ENCODE results near the gene PTPRK. TPM values are rescaled to one million over a fixed set of nuclear protein-coding genes. Genes with fewer than 3 reads are reported as not detected.

The PTPRK gene
- total and polyA plus RNA-seq, 12 donors, result 7.5 to 47.7 (median 35.7) TPM

DNA sequence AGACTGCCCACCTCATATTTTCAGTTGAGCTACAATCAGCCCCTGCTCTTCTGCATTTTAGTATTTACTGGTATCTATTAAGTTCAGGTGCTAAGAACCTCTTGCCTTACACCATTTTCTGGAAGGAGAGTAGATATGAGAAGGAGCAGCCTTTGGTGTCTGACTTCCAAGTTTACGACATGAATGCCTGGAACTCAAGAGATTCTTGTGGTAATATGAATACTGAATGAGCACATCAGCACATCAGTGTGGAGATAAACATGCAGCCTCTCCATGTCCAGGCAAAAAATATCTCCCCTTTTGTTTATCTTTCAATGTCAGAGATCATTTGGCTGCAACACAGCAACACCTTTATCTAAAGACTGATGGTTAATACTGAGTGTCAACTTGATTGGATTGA lies 553.8 kb downstream of the PTPRK start:
- H3K4me3 ChIP-seq, result no peak overlapping the region
- DNase-seq (no peak), ATAC-seq (no peak)
- H3K27ac ChIP-seq, result no peak overlapping the region
- TF ChIP-seq, protein P1, sequence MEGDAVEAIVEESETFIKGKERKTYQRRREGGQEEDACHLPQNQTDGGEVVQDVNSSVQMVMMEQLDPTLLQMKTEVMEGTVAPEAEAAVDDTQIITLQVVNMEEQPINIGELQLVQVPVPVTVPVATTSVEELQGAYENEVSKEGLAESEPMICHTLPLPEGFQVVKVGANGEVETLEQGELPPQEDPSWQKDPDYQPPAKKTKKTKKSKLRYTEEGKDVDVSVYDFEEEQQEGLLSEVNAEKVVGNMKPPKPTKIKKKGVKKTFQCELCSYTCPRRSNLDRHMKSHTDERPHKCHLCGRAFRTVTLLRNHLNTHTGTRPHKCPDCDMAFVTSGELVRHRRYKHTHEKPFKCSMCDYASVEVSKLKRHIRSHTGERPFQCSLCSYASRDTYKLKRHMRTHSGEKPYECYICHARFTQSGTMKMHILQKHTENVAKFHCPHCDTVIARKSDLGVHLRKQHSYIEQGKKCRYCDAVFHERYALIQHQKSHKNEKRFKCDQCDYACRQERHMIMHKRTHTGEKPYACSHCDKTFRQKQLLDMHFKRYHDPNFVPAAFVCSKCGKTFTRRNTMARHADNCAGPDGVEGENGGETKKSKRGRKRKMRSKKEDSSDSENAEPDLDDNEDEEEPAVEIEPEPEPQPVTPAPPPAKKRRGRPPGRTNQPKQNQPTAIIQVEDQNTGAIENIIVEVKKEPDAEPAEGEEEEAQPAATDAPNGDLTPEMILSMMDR (IDR thresholded peaks at IDR 0.05), result no peak
- WGBS, 2 donors, result 50 to 66% methylated on average over 1 of the region's 1 CpG
- no peaks in the 10 kb centered on the region for H3K9me3 ChIP-seq
- H3K36me3 ChIP-seq, result peaks cover 0 to 46% (median 12%) of the 10 kb centered on the region in 9 donors
- intact Hi-C loops (cut with DNase I), result no loop called here
- no peaks in the 10 kb centered on the region for H3K27me3 ChIP-seq
- H3K4me1 ChIP-seq, result no peaks in the 10 kb centered on the region

DNA sequence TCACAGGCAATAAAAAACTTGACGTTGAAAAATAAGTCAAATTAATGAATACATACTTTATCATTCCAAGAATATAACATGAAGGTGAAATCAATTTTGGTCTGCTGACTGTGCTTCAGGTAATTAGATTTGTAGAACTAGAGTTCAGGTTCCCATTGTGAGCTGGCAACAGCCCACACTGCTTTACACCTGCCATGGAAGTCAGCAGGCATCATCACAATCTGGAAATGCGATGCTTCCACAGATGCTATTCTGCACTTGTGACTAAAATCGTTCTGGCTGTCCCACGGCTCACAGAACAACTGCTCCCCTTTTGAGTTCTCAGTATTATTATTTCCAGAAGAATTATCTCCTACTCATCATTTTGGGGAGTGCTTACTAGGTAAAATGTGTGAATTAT lies 556.9 kb downstream of the PTPRK start:
- Histone ChIP-seq H3K27me3 (no peaks in the 10 kb centered on the region), H3K4me3 (no peak overlapping the region), H3K9me3 (no peaks in the 10 kb centered on the region), H3K36me3 (peaks cover 0 to 15% (median 0%) of the 10 kb centered on the region in 9 donors), H3K27ac (no peak overlapping the region), H3K4me1 (no peaks in the 10 kb centered on the region)
- intact Hi-C loops (cut with DNase I), result no loop called here
- TF ChIP-seq, protein P1 (IDR thresholded peaks at IDR 0.05), result no peak
- WGBS, 2 donors, result 83 to 84% methylated on average over 4 of the region's 4 CpGs
- no peak for ATAC-seq
- DNase-seq, result no peak

DNA sequence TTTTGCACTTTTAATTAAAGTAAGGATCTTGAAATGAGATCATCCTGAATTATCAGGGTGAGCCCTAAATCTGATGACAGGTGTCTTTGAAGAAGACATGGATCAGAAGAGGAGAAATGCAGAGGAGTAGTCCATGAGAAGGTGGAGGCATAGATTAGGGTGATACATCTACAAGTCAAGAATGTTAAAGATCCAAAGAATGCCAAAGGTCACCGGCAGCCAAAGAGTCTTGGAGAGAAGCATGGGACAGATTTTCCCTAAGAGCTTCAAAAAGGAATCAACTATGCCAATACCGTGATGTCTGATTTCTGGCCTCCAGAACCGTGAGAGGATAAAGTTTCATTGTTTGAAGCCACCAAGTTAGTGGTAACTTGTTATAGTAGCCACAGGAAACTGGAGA lies 560.5 kb downstream of the PTPRK start:
- no peaks in the 10 kb centered on the region for H3K9me3 ChIP-seq
- intact Hi-C loops (cut with DNase I), result no loop called here
- no peak for ATAC-seq
- H3K4me3 ChIP-seq, result no peak overlapping the region
- TF ChIP-seq, protein P1 (IDR thresholded peaks at IDR 0.05), result no peak
- no peaks in the 10 kb centered on the region for H3K36me3 ChIP-seq
- DNase-seq, result no peak
- 60 to 63% methylated on average over 3 of the region's 3 CpGs for WGBS, 2 donors
- H3K4me1 ChIP-seq, result no peaks in the 10 kb centered on the region
- no peak overlapping the region for H3K27ac ChIP-seq
- no peaks in the 10 kb centered on the region for H3K27me3 ChIP-seq

DNA sequence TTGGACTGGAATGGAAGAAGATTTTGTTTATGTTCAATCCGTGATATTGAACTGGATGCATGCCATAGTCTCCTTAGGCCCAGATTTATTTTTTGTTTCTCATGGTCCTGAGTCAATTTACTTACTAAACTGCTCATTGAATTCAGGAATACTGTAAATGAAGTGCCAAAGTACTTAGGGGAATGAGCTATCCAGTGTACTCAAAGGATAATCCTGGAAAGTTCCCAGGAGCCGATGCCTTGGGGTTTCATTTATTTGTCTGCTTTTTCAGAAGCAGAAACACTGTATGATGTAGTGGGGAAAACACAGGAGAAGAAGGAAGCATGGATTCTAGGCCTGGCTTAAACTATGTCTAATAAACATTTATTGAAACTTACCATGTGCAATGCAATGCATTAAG lies 563.4 kb downstream of the PTPRK start:
- Histone ChIP-seq H3K27me3 (no peaks in the 10 kb centered on the region), H3K9me3 (no peaks in the 10 kb centered on the region), H3K27ac (no peak overlapping the region), H3K4me1 (peaks cover 0 to 3% (median 0%) of the 10 kb centered on the region in 9 donors), H3K4me3 (no peak overlapping the region), H3K36me3 (no peaks in the 10 kb centered on the region)
- intact Hi-C loops (cut with DNase I), result no loop called here
- no peak for ATAC-seq
- TF ChIP-seq, protein P1 (IDR thresholded peaks at IDR 0.05), result no peak
- 68 to 73% methylated on average over 2 of the region's 2 CpGs for whole genome bisulfite sequencing, 2 donors
- no peak for DNase-seq
